Progenitor cell of endocrine pancreas (in vitro differentiated cells): ENCODE measurements around the gene SLC18A2. TPM values are rescaled to one million over a fixed set of nuclear protein-coding genes. Genes with fewer than 3 reads are reported as not detected.

Experiments
- DNase-seq: peaks from one replicate; pipeline ENCODE4 v3.0.0; 2021; ENCODE audit warnings: low spot score; ENCODE audit not compliant: unreplicated experiment
- H3K27ac Mint-ChIP-seq: 2 replicates; pipeline ENCODE4 v1.8.0; 2021; ENCODE audit warnings: mild to moderate bottlenecking, moderate library complexity, mixed read lengths
- H3K27me3 Mint-ChIP-seq: 2 replicates; pipeline ENCODE4 v1.8.0; 2021; ENCODE audit warnings: mixed read lengths
- H3K36me3 Mint-ChIP-seq: 2 replicates; pipeline ENCODE4 v1.8.0; 2022; ENCODE audit warnings: mixed read lengths; ENCODE audit not compliant: insufficient read depth
- H3K4me1 Mint-ChIP-seq: 2 replicates; pipeline ENCODE4 v1.8.0; 2021; ENCODE audit warnings: low read depth, mixed read lengths
- H3K4me3 Mint-ChIP-seq: 2 replicates; pipeline ENCODE4 v1.8.0; 2021; ENCODE audit warnings: low read depth, mild to moderate bottlenecking, moderate library complexity, mixed read lengths
- H3K9me3 Mint-ChIP-seq: 2 replicates; pipeline ENCODE4 v1.8.0; 2021; ENCODE audit warnings: low read depth, mixed read lengths
- CTCF ChIP-seq: fragments of 200-600 bp; sonication (generic); IDR thresholded peaks from one replicate; pipeline ENCODE4 v1.5.0; 2021; ENCODE audit warnings: antibody characterized with exemption, mild to moderate bottlenecking; ENCODE audit not compliant: unreplicated experiment
- total RNA-seq: library from RNA; stranded (reverse); gene quantifications from 2 replicates; pipeline ENCODE4 v1.2.1, GENCODE V29; 2021

SLC18A2 gene
- total RNA-seq, 1 donor from 2014 or later: 0.17 TPM

GRCh38 chr10:117217196-117217761, 23.6 kb upstream of the SLC18A2 start:
- Mint-ChIP-seq H3K4me1 (no peaks in the 10 kb centered on the region), H3K27ac (no peak overlapping the region), H3K4me3 (peak overlapping the region; percentile 69), H3K36me3 (no peaks in the 10 kb centered on the region), H3K27me3 (peaks cover 73% of the 10 kb centered on the region), H3K9me3 (peaks cover 4% of the 10 kb centered on the region)
- no peak for DNase-seq
- no peak for TF ChIP-seq CTCF

GRCh38 chr10:117218654-117219053, 22.3 kb upstream of the SLC18A2 start:
- H3K27me3 Mint-ChIP-seq: peaks cover 64% of the 10 kb centered on the region
- H3K4me3 Mint-ChIP-seq: no peak overlapping the region
- H3K27ac Mint-ChIP-seq: no peak overlapping the region
- no peaks in the 10 kb centered on the region for H3K9me3 Mint-ChIP-seq
- no peaks in the 10 kb centered on the region for H3K36me3 Mint-ChIP-seq
- H3K4me1 Mint-ChIP-seq: no peaks in the 10 kb centered on the region
- no peak for TF ChIP-seq CTCF
- DNase-seq: no peak

DNA sequence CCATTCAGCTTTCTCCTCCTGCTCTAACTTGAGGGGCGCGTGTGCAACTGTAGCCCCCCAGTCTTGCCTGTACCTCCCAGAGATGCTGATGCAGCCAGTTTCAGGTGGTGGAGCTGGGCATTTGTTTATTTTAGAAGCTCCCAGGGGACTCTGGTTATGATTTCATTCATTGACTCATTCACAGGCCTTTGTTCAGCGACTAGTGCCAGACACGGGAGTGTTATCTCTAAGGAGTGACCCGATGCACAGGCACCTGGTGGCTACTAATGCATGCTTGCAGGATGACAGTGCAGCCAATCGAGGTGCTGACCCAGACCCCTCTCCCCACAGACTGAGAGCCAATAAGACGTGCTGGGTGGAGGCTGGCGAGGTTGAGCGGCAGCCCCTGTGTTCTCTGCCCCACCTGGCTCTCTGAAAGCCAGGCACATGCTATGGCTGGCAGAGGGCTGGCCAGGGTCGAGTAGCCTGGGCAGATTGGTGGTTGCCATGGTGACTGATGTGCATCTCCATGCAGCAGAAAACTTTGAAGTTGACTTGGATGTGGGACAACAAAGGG, 19.7 kb upstream of the SLC18A2 start:
- Mint-ChIP-seq H3K4me3 (no peak overlapping the region), H3K36me3 (no peaks in the 10 kb centered on the region), H3K9me3 (no peaks in the 10 kb centered on the region), H3K27me3 (peaks cover 50% of the 10 kb centered on the region), H3K27ac (no peak overlapping the region), H3K4me1 (no peaks in the 10 kb centered on the region)
- no peak for TF ChIP-seq CTCF
- DNase-seq: no peak

GRCh38 chr10:117222552-117222951, 18.4 kb upstream of the SLC18A2 start:
- no peak for DNase-seq
- H3K36me3 Mint-ChIP-seq: no peaks in the 10 kb centered on the region
- H3K4me1 Mint-ChIP-seq: no peaks in the 10 kb centered on the region
- H3K27ac Mint-ChIP-seq: no peak overlapping the region
- TF ChIP-seq CTCF: no peak
- H3K4me3 Mint-ChIP-seq: no peak overlapping the region
- peaks cover 46% of the 10 kb centered on the region for H3K27me3 Mint-ChIP-seq
- no peaks in the 10 kb centered on the region for H3K9me3 Mint-ChIP-seq

DNA sequence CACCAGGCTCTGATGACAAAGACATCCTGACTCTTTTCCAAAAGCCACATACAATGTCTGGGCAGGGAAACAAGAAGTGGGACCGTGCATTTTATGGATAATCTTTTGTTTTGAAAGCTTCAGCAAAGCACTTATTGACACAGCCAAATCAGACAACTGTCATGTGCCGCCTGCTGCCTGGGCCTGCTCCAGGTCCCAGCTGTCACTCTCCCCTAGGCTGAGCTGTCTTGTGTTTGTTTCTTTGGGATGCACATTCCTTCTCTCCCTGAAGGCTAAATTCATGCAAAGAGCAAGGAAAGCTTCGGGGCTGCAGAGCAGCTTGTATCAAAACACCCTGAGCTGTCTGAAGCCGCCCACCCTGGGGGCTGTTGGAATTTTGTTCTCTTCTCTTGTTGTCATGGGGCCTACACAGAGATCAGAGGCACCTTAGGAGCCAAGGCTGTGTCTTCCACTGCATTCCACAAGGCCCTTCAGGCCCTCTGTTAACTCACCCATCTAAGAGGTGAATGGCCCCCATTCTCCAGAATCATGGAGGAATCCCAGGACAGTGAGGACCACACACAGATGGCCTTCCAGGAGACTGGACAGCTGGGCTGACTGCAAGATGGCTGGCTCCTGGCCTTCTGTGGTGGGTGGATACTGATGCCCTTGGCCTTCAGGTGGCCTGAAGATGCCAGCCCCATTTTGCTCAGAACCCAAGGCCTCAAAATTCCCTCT, 17.8 kb upstream of the SLC18A2 start:
- Mint-ChIP-seq H3K27me3 (peaks cover 45% of the 10 kb centered on the region), H3K27ac (no peak overlapping the region), H3K4me1 (no peaks in the 10 kb centered on the region), H3K4me3 (no peak overlapping the region), H3K9me3 (no peaks in the 10 kb centered on the region), H3K36me3 (no peaks in the 10 kb centered on the region)
- no peak for TF ChIP-seq CTCF
- no peak for DNase-seq
